Tibial nerve (tissue), 3 donors: Measurements from ENCODE around the gene RELN.

Experiments
- CTCF ChIP-seq, 5 experiments: fragments of 200-600 bp in 3 of 5; fragments of 450-650 bp in 2 of 5; sonication (generic) in 3 of 5; IDR thresholded peaks; one replicate each; pipeline ENCODE4 v1.5.1; 2016 to 2019; ENCODE audit warnings: antibody characterized with exemption in 5 of 5, mild to moderate bottlenecking in 3 of 5, moderate library complexity in 2 of 5
- POLR2A ChIP-seq, 2 donors: fragments of 450-650 bp; IDR thresholded peaks; one replicate each; pipeline ENCODE4 v1.6.1; 2017; ENCODE audit warnings: antibody characterized with exemption in 2 of 2, mild to moderate bottlenecking in 2 of 2, moderate library complexity in 2 of 2

DNA sequence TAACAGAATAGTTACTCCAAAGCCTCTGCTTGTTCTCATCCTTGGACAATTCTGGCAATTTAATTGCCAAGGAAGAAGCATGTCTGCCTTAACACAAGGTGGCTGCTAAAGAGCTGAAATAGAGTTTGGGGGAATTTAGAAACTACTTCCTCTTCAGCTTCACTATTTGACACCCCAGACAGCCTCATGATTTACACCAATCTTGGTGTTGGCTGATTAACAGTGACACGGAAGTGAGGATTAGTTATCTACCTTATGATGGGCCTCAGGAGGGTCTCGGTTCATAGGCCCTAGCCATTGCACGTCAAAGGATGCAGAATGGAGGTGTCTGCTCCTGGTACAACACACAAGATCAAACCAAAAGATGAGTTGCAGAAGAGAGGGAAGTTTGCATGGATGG lies 102.4 kb downstream of the RELN start:
- TF ChIP-seq CTCF (IDR thresholded peaks at IDR 0.05) = no peak
- TF ChIP-seq POLR2A (IDR thresholded peaks at IDR 0.05) = no peak
